ENCODE data around the gene TST. TPM values are rescaled to one million over a fixed set of nuclear protein-coding genes. Genes with fewer than 3 reads are reported as not detected.

The TST gene
- total RNA-seq, 1 donor from 2014 or later: 39.0 TPM

DNA sequence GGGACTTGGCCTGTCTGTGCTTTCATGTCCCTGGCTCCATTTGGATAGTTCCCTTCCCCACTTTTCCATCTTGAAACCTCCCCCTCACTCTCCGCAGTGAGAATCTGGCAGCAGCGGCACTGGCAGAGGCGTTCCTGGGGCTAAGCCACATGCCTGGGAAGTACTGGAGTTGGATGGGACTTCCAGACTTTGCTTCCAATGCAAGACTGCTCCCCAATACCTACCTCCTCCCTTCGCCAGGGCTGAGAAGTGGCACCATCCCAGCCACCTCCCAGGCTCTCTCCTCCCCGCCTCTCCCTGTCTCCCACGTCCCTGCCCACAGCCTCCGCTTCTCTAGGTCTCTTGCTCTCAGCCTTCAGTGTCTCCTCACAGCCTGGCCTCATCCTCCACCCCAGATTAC, 16.6 kb downstream of the TST start:
- H3K27me3 Mint-ChIP-seq (ENCODE audit: unreplicated experiment): peaks cover 3% of the 10 kb centered on the region
- peaks cover 3% of the 10 kb centered on the region for H3K36me3 Mint-ChIP-seq (ENCODE audit: low read depth, unreplicated experiment)
- no peak for DNase-seq (ENCODE audit: low spot score)
- H3K4me3 Mint-ChIP-seq (ENCODE audit: unreplicated experiment): no peak overlapping the region
- peaks cover 6% of the 10 kb centered on the region for H3K4me1 Mint-ChIP-seq (ENCODE audit: unreplicated experiment)
- TF ChIP-seq CTCF (IDR thresholded peaks at IDR 0.05; ENCODE audit: unreplicated experiment): no peak
- H3K27ac Mint-ChIP-seq (ENCODE audit: unreplicated experiment): no peak overlapping the region
- no peaks in the 10 kb centered on the region for H3K9me3 Mint-ChIP-seq (ENCODE audit: unreplicated experiment)

GRCh38 chr22:37001826-37002225, 17.4 kb downstream of the TST start:
- no peak for TF ChIP-seq CTCF (IDR thresholded peaks at IDR 0.05; ENCODE audit: unreplicated experiment)
- no peak overlapping the region for H3K4me3 Mint-ChIP-seq (ENCODE audit: unreplicated experiment)

DNA sequence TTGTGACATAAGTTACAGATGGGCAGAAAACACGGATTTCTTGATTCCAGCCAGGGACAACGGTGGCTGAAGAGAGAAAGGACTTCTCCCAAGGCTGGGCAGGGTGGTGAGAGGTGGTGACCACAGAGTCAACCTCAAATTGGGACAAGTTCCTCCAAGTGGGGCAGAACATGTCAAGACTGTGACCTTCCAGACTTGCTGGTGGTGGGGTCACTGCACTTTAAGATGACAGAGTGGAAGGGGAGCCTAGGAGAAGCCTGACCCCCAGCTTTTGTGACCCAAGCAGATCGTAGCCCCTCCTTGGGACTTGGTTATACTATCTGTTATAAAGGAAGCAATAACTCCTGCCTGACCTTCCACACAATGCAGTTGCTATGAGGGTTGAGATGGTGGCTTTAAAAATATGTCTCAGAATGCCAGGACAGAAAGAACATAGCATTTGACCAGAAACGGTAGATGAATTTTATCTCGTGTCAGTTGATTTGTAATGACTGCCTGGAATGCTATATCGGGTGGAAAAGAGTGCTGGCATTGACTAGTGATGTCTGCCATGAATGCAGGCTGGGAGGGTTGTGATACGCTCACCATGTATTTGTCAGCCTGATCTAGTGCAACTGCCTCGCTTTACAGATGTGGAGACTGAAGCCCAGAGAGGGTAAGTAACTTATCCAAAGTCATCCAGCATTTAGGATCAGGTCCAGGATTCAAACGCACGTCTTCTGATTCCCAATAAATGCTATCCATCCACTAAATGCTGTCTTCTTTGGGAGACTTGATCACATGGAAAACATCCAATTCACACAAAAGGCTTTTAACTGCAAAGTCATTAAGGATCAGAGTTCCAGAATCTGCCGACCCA, 18.3 kb downstream of the TST start:
- H3K9me3 Mint-ChIP-seq (ENCODE audit: unreplicated experiment): no peaks in the 10 kb centered on the region
- H3K36me3 Mint-ChIP-seq (ENCODE audit: low read depth, unreplicated experiment): peaks cover 3% of the 10 kb centered on the region
- H3K27me3 Mint-ChIP-seq (ENCODE audit: unreplicated experiment): peaks cover 5% of the 10 kb centered on the region
- no peak overlapping the region for H3K27ac Mint-ChIP-seq (ENCODE audit: unreplicated experiment)
- no peak for TF ChIP-seq CTCF (IDR thresholded peaks at IDR 0.05; ENCODE audit: unreplicated experiment)
- peaks cover 2% of the 10 kb centered on the region for H3K4me1 Mint-ChIP-seq (ENCODE audit: unreplicated experiment)
- no peak overlapping the region for H3K4me3 Mint-ChIP-seq (ENCODE audit: unreplicated experiment)
- DNase-seq (ENCODE audit: low spot score): no peak

More at GRCh38 chr22:37001826-37002225, 17.4 kb downstream of the TST start:
- Mint-ChIP-seq H3K27me3 (ENCODE audit: unreplicated experiment) (peaks cover 3% of the 10 kb centered on the region), H3K4me1 (ENCODE audit: unreplicated experiment) (peaks cover 2% of the 10 kb centered on the region), H3K9me3 (ENCODE audit: unreplicated experiment) (no peaks in the 10 kb centered on the region), H3K27ac (ENCODE audit: unreplicated experiment) (no peak overlapping the region), H3K36me3 (ENCODE audit: low read depth, unreplicated experiment) (peaks cover 3% of the 10 kb centered on the region)
- no peak for DNase-seq (ENCODE audit: low spot score)

DNA sequence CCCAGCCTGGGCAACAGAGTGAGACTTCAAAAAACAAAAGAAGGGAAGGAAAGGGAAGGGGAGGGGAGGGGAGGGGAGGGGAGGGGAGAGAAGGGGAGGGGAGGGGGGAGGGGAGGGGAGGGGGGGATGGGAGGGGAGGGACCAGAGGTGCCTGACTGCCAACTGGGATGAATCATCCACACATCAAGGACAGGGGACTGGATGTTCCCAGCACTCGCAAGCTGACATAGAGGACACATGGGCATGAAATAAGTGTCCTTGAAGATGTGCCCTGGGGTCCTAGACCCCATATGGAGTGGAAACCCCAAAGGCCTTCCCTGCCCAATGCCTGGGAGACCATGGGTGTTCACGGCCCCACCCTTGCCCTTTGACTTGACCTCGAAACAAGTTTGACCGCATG, 19.8 kb downstream of the TST start:
- Mint-ChIP-seq H3K9me3 (ENCODE audit: unreplicated experiment) (no peaks in the 10 kb centered on the region), H3K36me3 (ENCODE audit: low read depth, unreplicated experiment) (peaks cover 3% of the 10 kb centered on the region), H3K4me3 (ENCODE audit: unreplicated experiment) (no peak overlapping the region), H3K27ac (ENCODE audit: unreplicated experiment) (no peak overlapping the region), H3K27me3 (ENCODE audit: unreplicated experiment) (peaks cover 5% of the 10 kb centered on the region), H3K4me1 (ENCODE audit: unreplicated experiment) (no peaks in the 10 kb centered on the region)
- no peak for TF ChIP-seq CTCF (IDR thresholded peaks at IDR 0.05; ENCODE audit: unreplicated experiment)
- DNase-seq (ENCODE audit: low spot score): no peak

- TF ChIP-seq CTCF (IDR thresholded peaks at IDR 0.05; ENCODE audit: unreplicated experiment): no peak
- H3K27ac Mint-ChIP-seq (ENCODE audit: unreplicated experiment): no peak overlapping the region
- no peak overlapping the region for H3K4me3 Mint-ChIP-seq (ENCODE audit: unreplicated experiment)
- peaks cover 3% of the 10 kb centered on the region for H3K36me3 Mint-ChIP-seq (ENCODE audit: low read depth, unreplicated experiment)
- H3K4me1 Mint-ChIP-seq (ENCODE audit: unreplicated experiment): no peaks in the 10 kb centered on the region
- DNase-seq (ENCODE audit: low spot score): no peak
- H3K27me3 Mint-ChIP-seq (ENCODE audit: unreplicated experiment): peaks cover 5% of the 10 kb centered on the region
- no peaks in the 10 kb centered on the region for H3K9me3 Mint-ChIP-seq (ENCODE audit: unreplicated experiment)
Measured at GRCh38 chr22:36998620-36999351, 20.5 kb downstream of the TST start.
